T-helper 1 cell treated with Interleukin-12 subunit alpha and Interleukin-12 subunit beta and Interleukin-4 antibody, amounts not matched to agents 30 μg/mL and 1 μg/mL, for 36 hours (primary cell): ENCODE results near the gene EGF.
"Not testable (repeated sequence)": the region's sequence is repeated elsewhere in the genome, so short reads cannot be mapped to it uniquely, and the experiment has no call there.

Experiments used
- H3K27ac Mint-ChIP-seq: one replicate; pipeline ENCODE4 v1.8.0; 2021; ENCODE audit warnings: mild to moderate bottlenecking, mixed read lengths
- H3K27me3 Mint-ChIP-seq: one replicate; pipeline ENCODE4 v1.8.0; 2021; ENCODE audit warnings: low read depth, mixed read lengths
- H3K36me3 Mint-ChIP-seq: one replicate; pipeline ENCODE4 v1.8.0; 2021; ENCODE audit warnings: low read depth, mixed read lengths
- H3K4me1 Mint-ChIP-seq: one replicate; pipeline ENCODE4 v1.8.0; 2021; ENCODE audit warnings: low read depth, mixed read lengths
- H3K4me3 Mint-ChIP-seq: one replicate; pipeline ENCODE4 v1.8.0; 2021; ENCODE audit warnings: mild to moderate bottlenecking, moderate library complexity, mixed read lengths
- H3K9me3 Mint-ChIP-seq: one replicate; pipeline ENCODE4 v1.8.0; 2021; ENCODE audit warnings: mixed read lengths

Gene EGF

DNA sequence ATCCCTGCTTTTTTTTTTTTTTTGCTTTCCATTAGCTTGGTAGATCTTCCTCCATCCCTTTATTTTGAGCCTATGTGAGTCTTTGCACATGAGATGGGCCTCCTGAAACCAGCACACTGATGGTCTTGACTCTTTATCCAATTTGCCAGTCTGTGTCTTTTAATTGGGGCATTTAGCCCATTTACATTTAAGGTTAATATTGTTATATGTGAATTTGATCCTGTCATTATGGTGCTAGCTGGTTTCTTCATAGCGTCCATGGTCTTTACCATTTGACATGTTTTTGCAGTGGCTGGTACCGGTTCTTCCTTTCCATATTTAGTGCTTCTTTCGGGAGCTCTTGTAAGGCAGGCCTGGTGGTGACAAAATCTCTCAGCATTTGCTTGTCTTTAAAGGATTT, 24.7 kb downstream of the EGF start:
- not testable (repeated sequence) for H3K4me1 Mint-ChIP-seq, H3K27ac Mint-ChIP-seq, H3K4me3 Mint-ChIP-seq, H3K27me3 Mint-ChIP-seq, H3K9me3 Mint-ChIP-seq, H3K36me3 Mint-ChIP-seq

DNA sequence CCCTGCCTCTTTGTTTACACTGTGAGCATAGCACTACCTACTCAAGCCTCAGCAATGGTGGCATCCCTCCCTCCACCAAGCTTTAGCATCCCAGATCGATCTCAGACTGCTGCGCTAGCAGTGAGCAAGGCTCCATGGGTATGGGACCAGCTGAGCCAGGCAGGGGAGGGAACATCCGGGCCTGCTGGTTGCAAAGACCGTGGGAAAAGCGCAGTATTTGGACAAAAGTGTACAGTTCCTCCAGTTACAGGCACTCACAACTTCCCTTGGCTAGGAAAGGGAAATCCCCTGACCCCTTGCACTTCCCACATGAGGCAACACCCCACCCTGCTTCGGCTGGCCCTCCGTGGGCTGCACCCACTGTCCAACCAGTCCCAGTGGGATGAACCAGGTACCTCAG, 26.5 kb downstream of the EGF start:
- H3K4me1 Mint-ChIP-seq: no peaks in the 10 kb centered on the region
- no peak overlapping the region for H3K27ac Mint-ChIP-seq
- no peak overlapping the region for H3K4me3 Mint-ChIP-seq
- H3K9me3 Mint-ChIP-seq: peaks cover 5% of the 10 kb centered on the region
- peaks cover 3% of the 10 kb centered on the region for H3K27me3 Mint-ChIP-seq
- no peaks in the 10 kb centered on the region for H3K36me3 Mint-ChIP-seq

GRCh38 chr4:109942292-109942926, 29.7 kb downstream of the EGF start:
- no peak overlapping the region for H3K4me3 Mint-ChIP-seq
- no peaks in the 10 kb centered on the region for H3K4me1 Mint-ChIP-seq
- H3K36me3 Mint-ChIP-seq: no peaks in the 10 kb centered on the region
- no peaks in the 10 kb centered on the region for H3K9me3 Mint-ChIP-seq
- no peak overlapping the region for H3K27ac Mint-ChIP-seq
- no peaks in the 10 kb centered on the region for H3K27me3 Mint-ChIP-seq

DNA sequence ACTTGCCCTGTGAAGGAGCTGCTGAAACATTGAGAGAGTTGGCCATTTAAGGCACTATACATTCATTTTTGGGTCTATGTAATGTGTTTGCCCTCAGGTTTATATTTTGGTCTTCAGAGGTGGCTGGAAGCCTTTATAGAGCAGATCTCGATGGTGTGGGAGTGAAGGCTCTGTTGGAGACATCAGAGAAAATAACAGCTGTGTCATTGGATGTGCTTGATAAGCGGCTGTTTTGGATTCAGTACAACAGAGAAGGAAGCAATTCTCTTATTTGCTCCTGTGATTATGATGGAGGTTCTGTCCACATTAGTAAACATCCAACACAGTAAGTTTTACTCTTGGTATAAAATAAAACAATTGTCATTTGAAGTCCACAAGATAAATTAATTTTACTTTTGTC, 31.1 kb downstream of the EGF start:
- H3K4me1 Mint-ChIP-seq: no peaks in the 10 kb centered on the region
- H3K27me3 Mint-ChIP-seq: no peaks in the 10 kb centered on the region

DNA sequence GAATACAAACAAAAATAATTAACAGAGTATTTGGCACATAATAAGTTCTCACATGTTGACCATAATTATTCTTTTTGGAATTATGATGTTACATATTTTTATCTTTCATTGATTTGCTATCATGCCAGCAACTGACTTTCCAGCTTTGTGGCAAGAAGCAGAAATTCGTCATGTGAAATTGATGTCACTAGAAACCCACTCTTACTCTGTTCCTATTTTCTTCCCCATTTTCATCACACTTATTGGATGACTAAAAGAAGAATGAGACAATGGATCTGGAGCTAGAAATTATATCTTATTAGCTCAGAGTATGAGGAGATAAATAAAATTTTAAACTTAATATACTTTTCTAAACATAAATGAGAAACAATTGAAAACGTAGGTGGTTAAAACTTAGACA, 31.9 kb downstream of the EGF start:
- Mint-ChIP-seq H3K36me3 (no peaks in the 10 kb centered on the region), H3K27me3 (no peaks in the 10 kb centered on the region), H3K4me1 (no peaks in the 10 kb centered on the region), H3K4me3 (no peak overlapping the region), H3K27ac (no peak overlapping the region), H3K9me3 (no peaks in the 10 kb centered on the region)

More for the DNA sequence above, 31.1 kb downstream of the EGF start:
- no peaks in the 10 kb centered on the region for H3K9me3 Mint-ChIP-seq
- no peak overlapping the region for H3K4me3 Mint-ChIP-seq
- H3K36me3 Mint-ChIP-seq: no peaks in the 10 kb centered on the region
- no peak overlapping the region for H3K27ac Mint-ChIP-seq

GRCh38 chr4:109945056-109945455, 32.4 kb downstream of the EGF start:
- Mint-ChIP-seq H3K36me3 (no peaks in the 10 kb centered on the region), H3K9me3 (no peaks in the 10 kb centered on the region), H3K27me3 (no peaks in the 10 kb centered on the region), H3K4me1 (no peaks in the 10 kb centered on the region), H3K27ac (no peak overlapping the region), H3K4me3 (no peak overlapping the region)

DNA sequence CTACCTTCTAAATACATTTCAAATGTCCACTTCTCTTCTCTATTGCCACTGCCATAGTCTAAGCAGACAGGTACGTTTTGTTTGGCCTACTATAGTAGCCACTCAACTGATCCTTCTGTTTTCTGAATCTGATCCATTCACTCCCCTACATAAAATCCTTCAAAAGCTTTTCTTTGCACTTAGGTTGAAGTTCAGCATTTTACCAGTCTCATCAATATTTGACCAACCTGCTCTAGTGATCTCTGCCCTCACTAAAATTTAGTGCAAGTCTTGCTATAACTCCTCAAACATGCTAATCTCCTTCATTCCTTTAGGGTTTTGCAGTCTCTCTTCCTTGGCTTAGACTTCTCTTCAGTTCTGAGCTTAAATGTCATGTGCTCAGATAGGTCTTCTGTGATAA, 33.4 kb downstream of the EGF start:
- H3K4me3 Mint-ChIP-seq: no peak overlapping the region
- no peak overlapping the region for H3K27ac Mint-ChIP-seq
- H3K27me3 Mint-ChIP-seq: no peaks in the 10 kb centered on the region
- H3K4me1 Mint-ChIP-seq: no peaks in the 10 kb centered on the region
- no peaks in the 10 kb centered on the region for H3K36me3 Mint-ChIP-seq
- no peaks in the 10 kb centered on the region for H3K9me3 Mint-ChIP-seq

- no peak overlapping the region for H3K4me3 Mint-ChIP-seq
- H3K4me1 Mint-ChIP-seq: no peaks in the 10 kb centered on the region
- H3K36me3 Mint-ChIP-seq: no peaks in the 10 kb centered on the region
- peaks cover 4% of the 10 kb centered on the region for H3K27me3 Mint-ChIP-seq
- no peaks in the 10 kb centered on the region for H3K9me3 Mint-ChIP-seq
- no peak overlapping the region for H3K27ac Mint-ChIP-seq
Observed at GRCh38 chr4:109947457-109947856, 34.8 kb downstream of the EGF start.

GRCh38 chr4:109947918-109948317, 35.2 kb downstream of the EGF start:
- Mint-ChIP-seq H3K27me3 (peaks cover 4% of the 10 kb centered on the region), H3K9me3 (no peaks in the 10 kb centered on the region), H3K4me1 (no peaks in the 10 kb centered on the region), H3K4me3 (no peak overlapping the region), H3K27ac (no peak overlapping the region), H3K36me3 (no peaks in the 10 kb centered on the region)

DNA sequence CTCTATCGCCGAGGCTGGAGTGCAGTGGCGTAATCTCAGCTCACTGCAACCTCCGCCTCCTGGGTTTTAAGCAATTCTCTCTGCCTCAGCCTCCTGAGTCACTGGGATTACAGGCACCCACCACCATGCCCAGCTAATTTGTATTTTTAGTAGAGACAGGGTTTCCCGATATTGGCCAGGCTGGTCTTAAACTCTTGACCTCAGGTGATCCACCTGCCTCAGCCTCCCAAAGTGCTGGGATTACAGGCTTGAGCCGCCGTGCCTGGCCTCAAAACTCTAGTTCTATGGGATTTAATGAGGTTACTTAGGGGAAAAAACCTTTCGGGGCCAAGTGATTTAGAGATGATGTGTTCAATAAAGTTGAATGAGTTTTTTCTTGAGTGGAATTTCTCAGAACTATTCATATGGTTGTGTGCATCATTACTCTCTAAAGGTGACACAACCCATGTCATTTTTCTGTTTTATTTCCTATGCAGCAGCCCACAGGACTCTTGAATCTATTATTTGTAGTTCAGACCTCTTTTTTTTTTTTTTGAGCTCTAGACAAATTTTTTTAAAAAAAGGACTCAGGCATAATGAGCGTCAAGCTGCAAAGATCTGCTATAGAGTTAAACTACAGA, 36.5 kb downstream of the EGF start:
- H3K4me1 Mint-ChIP-seq, H3K4me3 Mint-ChIP-seq, H3K27me3 Mint-ChIP-seq, H3K27ac Mint-ChIP-seq, H3K9me3 Mint-ChIP-seq, H3K36me3 Mint-ChIP-seq: not testable (repeated sequence)

- no peaks in the 10 kb centered on the region for H3K36me3 Mint-ChIP-seq
Observed at GRCh38 chr4:109952612-109953011, 39.9 kb downstream of the EGF start.

GRCh38 chr4:109953556-109953955, 40.9 kb downstream of the EGF start:
- Mint-ChIP-seq H3K4me1 (no peaks in the 10 kb centered on the region), H3K9me3 (no peaks in the 10 kb centered on the region), H3K4me3 (no peak overlapping the region), H3K36me3 (no peaks in the 10 kb centered on the region), H3K27ac (no peak overlapping the region), H3K27me3 (peaks cover 4% of the 10 kb centered on the region)

More at GRCh38 chr4:109952612-109953011, 39.9 kb downstream of the EGF start:
- peaks cover 4% of the 10 kb centered on the region for H3K27me3 Mint-ChIP-seq
- no peaks in the 10 kb centered on the region for H3K9me3 Mint-ChIP-seq
- no peak overlapping the region for H3K4me3 Mint-ChIP-seq
- H3K27ac Mint-ChIP-seq: no peak overlapping the region
- no peaks in the 10 kb centered on the region for H3K4me1 Mint-ChIP-seq

- Mint-ChIP-seq H3K36me3 (no peaks in the 10 kb centered on the region), H3K27ac (no peak overlapping the region), H3K9me3 (no peaks in the 10 kb centered on the region), H3K4me3 (no peak overlapping the region), H3K27me3 (peaks cover 9% of the 10 kb centered on the region), H3K4me1 (no peaks in the 10 kb centered on the region)
Observed at GRCh38 chr4:109955146-109955545, 42.5 kb downstream of the EGF start.

- Mint-ChIP-seq H3K36me3 (no peaks in the 10 kb centered on the region), H3K4me3 (no peak overlapping the region), H3K4me1 (no peaks in the 10 kb centered on the region), H3K9me3 (no peaks in the 10 kb centered on the region), H3K27ac (no peak overlapping the region), H3K27me3 (peaks cover 11% of the 10 kb centered on the region)
Observed at GRCh38 chr4:109957227-109957626, 44.5 kb downstream of the EGF start.

DNA sequence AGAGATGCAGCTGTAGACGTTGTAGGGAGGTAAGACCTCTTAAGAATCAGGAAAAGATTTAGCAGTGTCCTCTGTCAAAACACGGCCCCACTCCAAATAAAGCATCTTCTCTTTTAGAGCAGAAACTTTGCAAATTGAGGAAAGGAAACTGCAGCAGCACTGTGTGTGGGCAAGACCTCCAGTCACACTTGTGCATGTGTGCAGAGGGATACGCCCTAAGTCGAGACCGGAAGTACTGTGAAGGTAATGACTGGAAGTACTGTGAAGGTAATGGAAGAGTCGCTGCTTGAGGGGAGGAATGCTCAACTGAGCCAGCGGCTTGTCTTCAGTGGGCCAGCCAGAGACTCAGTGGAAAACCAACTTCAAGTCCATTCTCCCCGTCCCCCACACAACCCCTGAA, 46.5 kb downstream of the EGF start:
- Mint-ChIP-seq H3K27me3 (peaks cover 14% of the 10 kb centered on the region), H3K9me3 (no peaks in the 10 kb centered on the region), H3K4me3 (no peak overlapping the region), H3K27ac (no peak overlapping the region), H3K4me1 (no peaks in the 10 kb centered on the region), H3K36me3 (no peaks in the 10 kb centered on the region)

DNA sequence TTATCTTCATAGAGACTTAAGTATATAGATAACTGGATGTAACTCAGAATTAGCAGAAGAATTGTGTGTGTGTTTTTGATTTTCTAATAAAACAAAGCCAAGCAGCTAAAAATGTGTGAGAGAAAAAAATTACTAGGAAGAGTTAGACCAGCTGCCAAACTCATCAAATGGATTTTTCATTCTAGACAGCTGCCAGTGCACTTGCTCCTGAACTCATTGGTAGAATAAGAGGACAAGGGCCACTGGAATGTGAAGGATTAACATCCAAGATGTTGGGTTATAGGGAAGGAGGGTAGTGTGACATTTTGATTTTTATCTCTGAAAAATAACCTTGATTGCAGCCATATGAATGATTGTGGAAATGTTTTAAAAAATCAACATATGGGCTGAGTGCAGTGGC, 49.7 kb downstream of the EGF start:
- Mint-ChIP-seq H3K27me3 (peaks cover 30% of the 10 kb centered on the region), H3K4me3 (no peak overlapping the region), H3K4me1 (no peaks in the 10 kb centered on the region), H3K9me3 (no peaks in the 10 kb centered on the region), H3K36me3 (no peaks in the 10 kb centered on the region), H3K27ac (no peak overlapping the region)
